GM12801 (cell line): ENCODE results near the gene JAK1.

Source experiments
- CTCF ChIP-seq: IDR thresholded peaks from one replicate; pipeline ENCODE4 v1.5.1; 2011; ENCODE audit warnings: control low read depth; ENCODE audit not compliant: insufficient read length; ENCODE audit errors: extremely low read depth

The JAK1 gene

GRCh38 chr1:64850846-64851245, 115.5 kb downstream of the JAK1 start:
- no peak for TF ChIP-seq CTCF

- no peak for TF ChIP-seq CTCF
Observed at GRCh38 chr1:64849942-64850341, 116.4 kb downstream of the JAK1 start.

- no peak for TF ChIP-seq CTCF
Observed at GRCh38 chr1:64848803-64849202, 117.5 kb downstream of the JAK1 start.

- TF ChIP-seq CTCF = no peak
Observed at GRCh38 chr1:64848136-64848535, 118.2 kb downstream of the JAK1 start.

- TF ChIP-seq CTCF = no peak
Observed at GRCh38 chr1:64847666-64848065, 118.7 kb downstream of the JAK1 start.

- no peak for TF ChIP-seq CTCF
Observed at GRCh38 chr1:64846573-64847430, 119.5 kb downstream of the JAK1 start.

GRCh38 chr1:64845831-64846425, 120.4 kb downstream of the JAK1 start:
- TF ChIP-seq CTCF = no peak
